ENCODE measurements around the gene NSDHL.
"Not testable (repeated sequence)": the region's sequence is repeated elsewhere in the genome, so short reads cannot be mapped to it uniquely, and the experiment has no call there.

NSDHL gene

DNA sequence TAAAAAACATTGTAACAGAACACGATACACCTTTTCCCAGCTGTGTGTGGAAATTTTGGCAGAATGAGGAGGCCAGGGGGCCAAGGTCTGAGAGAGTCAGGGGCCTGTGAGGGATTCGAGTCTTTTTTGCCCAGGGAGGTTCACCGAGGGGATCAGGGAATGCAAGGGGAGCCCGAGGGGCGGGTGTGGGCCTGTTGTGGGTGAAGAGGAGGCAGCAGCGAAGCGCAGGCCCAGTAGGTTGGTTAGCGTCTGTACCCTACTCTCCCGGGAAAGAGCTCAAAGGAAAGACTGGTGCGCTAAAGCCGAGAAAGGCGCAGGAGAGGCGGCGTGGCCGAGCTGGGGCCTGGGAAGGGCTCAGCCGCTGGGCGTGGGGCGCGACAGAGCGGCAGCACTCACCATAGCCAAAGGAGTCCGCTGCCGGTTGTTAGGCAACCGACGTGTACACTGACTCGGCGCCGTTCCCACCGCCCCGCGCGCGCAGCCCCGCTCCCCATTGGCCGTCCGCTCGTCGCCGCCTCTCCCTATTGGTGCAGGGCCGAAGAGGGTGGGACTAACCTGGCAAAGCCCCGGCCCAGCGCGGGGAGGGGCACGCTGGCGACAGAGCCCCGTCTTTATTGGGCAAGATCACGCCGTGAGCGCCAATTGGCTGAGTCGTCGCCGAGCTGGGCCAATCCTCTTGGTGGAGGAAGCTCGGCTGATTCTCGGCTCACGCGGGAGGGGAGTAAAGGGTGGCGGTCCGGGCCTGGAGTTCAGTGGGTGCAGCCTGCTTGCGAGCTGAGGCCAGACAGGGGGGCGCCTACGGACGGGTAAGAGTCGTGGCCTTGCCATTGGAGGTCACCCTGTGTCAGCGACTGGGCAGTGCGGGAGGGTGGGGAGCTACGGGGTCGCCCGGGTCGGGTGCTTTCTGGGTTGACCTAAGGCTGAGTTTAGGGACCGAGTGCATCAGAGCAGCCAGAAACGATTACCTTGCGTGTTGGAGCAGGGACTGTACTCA, at the start of gene NSDHL, which contains the start of gene CETN2:
Gene NSDHL (plus strand): TSS at position 752 of the 994 bp plus-strand sequence. CDS start 15,262 bp downstream, outside the sequence.
Gene CETN2 (minus strand): TSS at position 446 of the 994 bp plus-strand sequence. CDS start 47 bp downstream, at position 399.
- peak; percentile 94 for DNase-seq

- not testable (repeated sequence) for DNase-seq
These were observed 43.8 kb upstream of the NSDHL start for GRCh38 chrX:152787062-152787461.

DNA sequence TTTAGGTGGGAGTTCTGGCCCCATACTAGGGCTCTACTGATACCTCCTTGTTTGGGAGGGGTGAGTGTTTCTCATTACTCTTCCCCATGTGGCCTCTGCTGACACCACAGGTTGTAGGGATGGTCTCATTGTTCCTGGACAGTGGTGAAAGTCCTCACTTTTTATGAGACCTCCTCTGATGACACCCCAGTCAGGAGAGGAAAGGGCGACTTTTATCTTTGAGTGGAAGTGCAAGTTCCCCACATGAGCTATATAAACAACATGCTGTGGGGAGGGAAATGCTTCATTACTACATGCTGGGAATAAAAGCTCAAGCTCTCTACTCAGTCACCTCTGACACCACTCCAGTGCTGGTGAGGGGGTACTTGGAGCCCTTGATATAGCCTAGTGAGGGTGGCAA, 31.9 kb upstream of the NSDHL start:
- no peak for DNase-seq

DNA sequence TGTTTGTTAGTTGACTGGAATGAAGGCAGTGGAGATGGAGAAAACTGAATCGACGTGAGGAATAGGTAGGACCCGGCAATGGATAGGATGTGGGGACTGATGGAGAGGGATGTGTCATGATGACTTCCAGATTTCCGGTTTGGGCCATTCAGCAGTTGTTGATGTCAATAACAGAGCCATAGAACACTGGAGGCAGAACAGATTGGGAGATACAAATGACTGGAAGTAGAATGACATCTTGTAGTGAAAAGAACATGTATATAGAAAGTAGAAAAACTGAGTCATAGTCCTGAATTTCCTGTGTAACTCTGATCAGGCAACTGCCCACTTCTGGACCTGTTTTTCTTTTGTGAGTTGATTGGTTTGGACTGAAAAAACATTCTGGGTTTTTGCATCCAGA, 24.8 kb upstream of the NSDHL start:
- no peak for DNase-seq

DNA sequence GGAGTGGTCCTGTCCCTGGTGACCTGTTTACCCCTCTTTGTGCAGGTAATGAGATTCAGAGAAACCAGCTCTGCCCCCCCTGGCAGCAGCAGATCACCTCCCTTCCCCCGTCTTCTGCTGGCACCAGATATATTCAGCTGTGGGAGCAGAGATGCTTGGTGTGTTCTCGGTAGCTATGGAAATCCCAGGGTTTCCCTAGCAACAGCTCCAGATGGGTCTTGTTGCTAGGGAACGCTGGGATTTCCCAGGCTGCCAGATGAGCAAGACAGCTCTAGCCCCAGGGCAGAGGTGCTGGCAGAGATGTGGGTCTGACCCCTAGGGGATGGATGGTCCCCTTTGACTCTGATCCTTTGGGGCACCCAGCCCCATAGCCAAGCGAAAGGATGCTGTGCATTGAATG, 20.5 kb upstream of the NSDHL start:
- no peak for DNase-seq

DNA sequence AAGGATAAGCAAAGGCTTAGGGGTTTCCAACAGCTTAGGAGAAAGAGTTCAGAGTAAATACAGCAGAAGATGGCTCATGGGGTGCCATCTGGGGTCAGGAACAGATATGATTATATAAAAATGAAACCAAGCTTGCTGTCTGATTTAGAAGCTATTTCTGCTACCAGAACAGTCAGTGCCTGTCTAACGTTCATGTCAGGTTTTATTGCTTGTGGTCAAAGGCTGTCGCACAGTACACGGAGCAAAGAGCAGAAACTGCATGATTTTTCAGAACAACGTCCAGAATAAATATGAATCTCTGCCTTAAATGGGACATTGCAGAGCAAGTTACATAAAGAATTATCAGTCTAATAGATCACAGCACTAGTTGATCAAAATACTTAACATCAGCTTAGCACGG, 17.7 kb upstream of the NSDHL start:
- DNase-seq: no peak

DNA sequence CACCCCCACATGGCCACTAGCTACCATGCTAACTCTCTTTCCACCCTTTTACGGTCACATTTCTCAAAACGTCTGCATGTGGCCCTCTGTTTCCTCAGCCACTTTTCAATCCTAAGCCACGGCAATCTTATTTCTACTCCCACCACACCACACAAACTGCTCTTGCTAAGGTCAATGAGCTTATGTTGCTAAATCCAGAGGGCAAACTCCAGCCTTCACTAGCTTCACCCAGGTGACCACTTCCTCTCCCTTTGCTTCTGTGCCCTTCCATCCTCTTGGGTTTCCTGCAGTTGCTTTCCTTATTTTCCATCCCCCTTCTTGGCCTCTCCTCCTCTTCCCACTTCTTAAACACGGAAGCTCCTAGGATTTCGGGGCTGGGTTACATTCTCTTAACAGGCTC, 16.8 kb upstream of the NSDHL start:
- no peak for DNase-seq

GRCh38 chrX:152817078-152817764, 13.6 kb upstream of the NSDHL start:
- DNase-seq: no peak

- DNase-seq: no peak
These were observed 12.5 kb upstream of the NSDHL start for GRCh38 chrX:152818356-152818755.

GRCh38 chrX:152819266-152819665, 11.6 kb upstream of the NSDHL start:
- no peak for DNase-seq

GRCh38 chrX:152819732-152820131, 11.1 kb upstream of the NSDHL start:
- DNase-seq: no peak

DNA sequence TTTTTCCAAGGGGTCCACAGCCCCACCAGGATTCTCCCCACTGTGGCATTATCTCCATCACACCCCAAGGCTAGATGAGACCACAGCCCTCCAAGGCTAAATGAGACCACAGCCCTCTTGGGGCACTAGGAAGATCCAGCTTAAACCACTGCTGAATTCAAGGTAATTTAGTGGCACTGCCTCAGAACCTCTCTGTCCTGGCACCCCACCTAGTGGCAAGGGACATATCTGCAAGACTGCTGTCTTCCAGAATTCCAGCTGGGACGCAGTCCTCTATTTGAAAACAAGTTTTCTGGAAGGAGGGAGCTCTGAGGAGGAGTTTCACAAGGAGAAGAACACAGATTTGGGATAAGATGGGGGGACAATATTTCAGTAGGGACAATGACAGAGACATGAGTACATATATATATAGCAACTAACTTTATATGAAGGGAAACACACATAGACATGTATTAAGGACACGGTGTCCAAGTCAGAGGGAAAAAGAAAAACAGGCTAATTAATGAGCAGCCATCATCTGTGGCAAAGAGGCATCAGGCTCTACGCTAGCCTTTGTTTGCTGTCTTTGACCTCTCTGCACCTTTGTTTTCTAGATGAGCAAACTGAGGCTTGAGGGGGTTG, 9.6 kb upstream of the NSDHL start:
- DNase-seq: no peak

GRCh38 chrX:152822383-152823086, 8.3 kb upstream of the NSDHL start:
- no peak for DNase-seq

DNA sequence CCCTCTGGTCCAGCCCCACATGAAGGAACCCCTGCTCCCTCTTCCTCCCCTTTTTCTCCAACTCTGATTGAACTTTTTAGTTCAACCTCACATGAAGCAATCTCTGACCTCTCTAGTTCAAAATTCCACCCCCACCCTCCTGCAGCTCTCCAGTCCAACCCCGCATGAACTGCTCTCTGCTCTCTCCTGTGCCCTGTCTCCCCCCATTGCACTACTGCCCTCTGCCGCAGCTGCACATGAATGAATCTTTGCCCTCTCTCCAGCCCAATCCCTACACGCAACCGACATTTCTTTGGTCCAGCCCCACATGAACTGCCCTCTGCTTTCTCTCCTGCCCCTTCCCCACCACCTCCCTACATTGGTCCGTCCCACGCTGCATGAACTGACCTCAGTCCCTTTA, 7.2 kb upstream of the NSDHL start:
- no peak for DNase-seq

DNA sequence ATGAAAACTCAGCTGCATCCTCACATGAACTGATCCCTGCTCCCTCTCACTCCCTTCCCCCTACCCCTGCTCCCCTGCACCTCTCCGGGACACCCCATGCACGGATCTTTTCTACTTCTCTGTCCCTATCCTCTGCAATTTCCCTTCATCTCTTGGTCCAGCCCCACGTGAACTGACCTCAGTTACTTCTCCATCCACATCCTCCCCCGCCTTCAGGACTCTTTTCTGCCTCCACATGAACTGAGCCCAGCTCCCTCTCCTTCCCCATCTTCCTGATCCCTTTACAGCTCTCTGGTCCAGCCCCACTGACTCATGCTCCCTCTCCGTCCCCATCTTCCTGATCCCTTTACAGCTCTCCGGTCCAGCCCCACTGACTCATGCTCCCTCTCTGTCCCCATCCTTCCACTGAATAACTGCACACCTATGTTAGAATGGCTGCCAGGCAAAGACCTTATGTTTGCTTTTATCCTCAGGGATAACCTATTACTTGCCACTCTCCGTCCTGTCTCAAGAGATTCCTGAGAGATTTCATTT, 6.0 kb upstream of the NSDHL start:
- no peak for DNase-seq

- no peak for DNase-seq
These were observed 528 bp downstream of the NSDHL start for GRCh38 chrX:152831391-152831790.

DNA sequence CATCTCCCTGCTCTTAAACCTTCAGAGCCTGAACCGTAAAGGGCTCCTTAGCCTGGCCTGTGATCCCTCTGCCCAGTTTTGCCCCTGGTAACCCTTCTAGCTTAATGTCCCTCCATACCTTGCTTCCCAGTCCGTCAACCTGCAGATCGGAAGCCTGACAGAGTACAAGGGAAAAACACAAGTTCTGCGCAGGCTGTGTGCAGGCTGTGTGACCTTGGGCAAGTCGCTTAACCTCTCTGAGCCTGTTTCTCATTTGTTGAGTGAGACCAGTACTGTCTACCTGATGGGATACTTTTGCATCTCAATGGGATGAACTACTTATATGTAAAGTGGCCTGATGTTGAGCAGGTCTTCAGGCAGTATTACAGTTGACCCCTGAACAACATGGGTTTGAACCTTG, 1.7 kb downstream of the NSDHL start:
- no peak for DNase-seq

- no peak for DNase-seq
These were observed 2.5 kb downstream of the NSDHL start for GRCh38 chrX:152833378-152833777.

DNA sequence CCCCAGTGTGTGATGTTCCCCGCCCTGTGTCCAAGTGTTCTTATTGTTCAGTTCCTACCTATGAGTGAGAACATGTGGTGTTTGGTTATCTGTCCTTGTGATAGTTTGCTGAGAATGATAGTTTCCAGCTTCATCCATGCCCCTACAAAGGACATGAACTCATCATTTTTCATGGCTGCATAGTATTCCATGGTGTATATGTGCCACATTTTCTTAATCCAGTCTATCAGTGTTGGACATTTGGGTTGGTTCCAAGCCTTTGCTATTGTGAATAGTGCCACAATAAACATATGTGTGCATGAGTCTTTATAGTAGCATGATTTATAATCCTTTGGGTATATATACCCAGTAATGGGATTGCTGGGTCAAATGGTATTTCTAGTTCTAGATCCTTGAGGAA, 4.6 kb downstream of the NSDHL start:
- DNase-seq: not testable (repeated sequence)

DNA sequence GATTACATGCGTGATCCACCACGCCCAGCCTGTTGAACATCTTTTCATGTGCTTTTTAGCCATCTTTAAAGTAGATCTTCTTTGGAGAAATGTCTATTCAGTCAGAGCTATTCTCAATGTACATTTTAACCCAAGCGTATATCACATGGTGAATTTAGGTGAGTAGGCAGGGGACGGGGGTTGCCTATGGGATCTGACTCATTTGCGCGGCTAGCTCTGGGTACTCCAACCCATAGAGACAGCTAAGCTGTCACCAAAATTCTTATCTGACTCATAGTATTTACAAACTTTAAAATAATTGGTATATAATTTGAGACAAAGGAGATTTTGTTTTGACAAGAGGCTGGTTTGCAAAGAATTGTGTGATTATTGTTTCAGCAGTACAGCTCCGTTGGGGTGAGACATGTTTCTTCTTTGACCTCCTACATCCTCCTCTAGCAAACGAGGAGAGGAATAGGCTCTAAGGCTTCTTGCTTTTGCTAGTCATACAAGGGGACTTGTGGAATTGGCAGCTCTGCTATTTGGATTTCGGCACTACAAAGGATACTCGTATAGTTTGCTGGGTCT, 12.0 kb downstream of the NSDHL start:
- no peak for DNase-seq

DNA sequence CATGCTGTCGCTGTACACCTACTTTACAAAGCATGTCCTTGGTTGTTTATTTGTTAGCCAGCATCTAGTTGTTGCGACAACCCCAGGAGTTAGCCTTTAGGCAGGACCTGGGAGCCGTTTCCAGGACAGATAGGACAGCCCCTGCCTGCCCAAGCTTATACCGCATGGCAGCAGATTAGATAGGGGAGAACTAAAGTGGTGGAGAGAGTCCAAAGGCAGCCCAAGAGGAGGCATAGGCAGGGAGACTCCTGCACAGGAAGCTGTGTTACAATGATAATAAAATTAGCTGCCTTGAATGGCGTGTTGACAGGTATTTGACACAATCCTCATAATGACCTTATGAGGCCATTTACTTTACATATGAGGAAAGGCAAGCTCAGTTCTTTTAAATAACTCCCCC, 13.0 kb downstream of the NSDHL start:
- DNase-seq: no peak

DNA sequence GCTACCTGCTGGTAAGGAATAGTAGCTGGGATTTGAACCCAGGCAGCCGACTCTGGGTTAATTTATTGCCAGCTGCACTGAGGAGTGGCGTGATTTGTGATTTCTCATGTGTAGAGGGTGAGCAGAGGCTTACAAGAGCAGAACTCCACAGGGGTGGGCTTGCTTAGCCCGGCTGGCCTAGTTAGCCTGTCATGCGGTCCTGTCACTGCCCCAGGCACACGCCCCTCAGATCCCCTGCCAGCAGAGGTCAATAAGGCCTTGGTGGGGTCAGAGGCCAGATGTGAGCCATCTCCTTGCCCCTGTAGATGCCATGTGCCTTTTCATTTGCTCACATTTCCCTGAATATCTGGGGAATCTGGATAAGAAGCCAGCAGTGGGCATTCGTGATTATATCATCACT, 13.4 kb downstream of the NSDHL start:
- no peak for DNase-seq

Measured in stimulated activated CD4-positive, alpha-beta T cell treated with anti-CD3 and anti-CD28 coated beads, Interleukin-1b, Interleukin-23, amount 100 ng/mL, for 48 hours (primary cell).